Measurements from ENCODE around the gene RBM19.

RBM19 gene

GRCh38 chr12:113880988-113881962 lies 84.8 kb downstream of the RBM19 start:
- no peak for DNase-seq (ENCODE audit: low read depth)

- DNase-seq (ENCODE audit: low read depth): no peak
These were observed 85.8 kb downstream of the RBM19 start for GRCh38 chr12:113880326-113880725.

GRCh38 chr12:113879658-113880057 lies 86.5 kb downstream of the RBM19 start:
- DNase-seq (ENCODE audit: low read depth): no peak

- DNase-seq (ENCODE audit: low read depth): no peak
These were observed 88.5 kb downstream of the RBM19 start for GRCh38 chr12:113877607-113878006.

DNA sequence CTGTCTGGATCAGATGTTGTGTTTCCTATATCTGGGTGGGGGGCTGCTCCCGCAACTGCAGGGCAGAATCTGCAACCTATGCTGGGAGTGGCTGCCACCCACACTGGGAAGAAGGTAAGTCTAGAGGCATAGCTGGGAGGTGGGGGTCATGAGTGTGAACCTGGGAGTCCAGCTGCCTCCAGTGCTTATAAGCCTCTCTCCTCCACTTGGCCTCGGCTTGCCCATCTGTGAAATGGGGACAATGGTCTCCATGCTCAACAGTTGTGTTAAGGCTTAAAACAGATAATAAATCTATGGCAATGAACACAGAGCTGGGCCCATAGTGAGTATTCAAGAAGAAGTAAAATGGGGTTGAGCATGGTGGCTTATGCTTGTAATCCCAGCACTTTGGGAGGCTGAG lies 90.0 kb downstream of the RBM19 start:
- no peak for DNase-seq (ENCODE audit: low read depth)

DNA sequence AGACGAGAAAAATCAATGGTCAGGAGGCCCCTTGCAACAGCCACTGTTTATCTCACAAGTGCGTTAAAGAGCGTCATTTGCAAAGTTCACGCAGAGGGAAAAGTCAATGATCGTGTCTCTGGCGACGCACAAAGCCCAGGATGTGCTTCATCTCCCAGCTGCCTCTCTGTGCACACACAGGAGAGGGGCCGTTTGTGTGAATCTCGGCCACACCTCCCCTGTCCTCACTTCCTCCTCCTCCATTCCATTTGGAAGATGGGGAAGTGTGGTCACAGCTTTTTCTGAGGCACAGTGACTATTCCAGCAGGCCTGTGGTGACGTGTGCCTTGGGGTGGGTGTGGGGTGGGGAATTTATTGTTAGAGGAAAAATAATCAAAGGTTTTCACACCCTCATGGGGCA lies 90.4 kb downstream of the RBM19 start:
- no peak for DNase-seq (ENCODE audit: low read depth)

DNA sequence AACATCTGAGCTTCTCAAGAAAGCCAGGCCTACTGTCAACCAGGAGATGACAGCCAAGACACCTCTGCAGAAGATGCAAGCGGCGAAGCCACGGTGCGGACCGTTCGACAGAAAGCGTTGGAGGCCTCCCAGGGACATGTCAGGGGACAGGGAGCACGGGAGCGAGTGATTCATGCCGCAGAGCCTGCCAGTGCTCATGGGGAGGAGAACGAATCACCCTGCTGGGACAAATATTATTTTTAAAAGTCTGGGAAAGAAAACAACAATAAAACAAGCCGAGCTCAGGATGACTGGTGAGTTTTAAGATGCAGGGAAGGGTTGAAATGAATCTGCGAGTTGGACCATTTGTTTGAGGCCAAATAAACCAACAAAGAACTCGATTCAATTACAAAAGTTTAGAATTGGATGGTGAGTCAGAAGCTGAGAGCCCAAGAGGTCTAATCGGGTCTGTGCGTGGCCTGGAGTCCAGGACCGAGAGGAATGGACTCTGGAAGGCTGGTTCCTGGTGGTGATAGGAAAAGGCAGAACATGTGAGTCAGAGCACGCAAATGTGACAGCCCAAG lies 91.0 kb downstream of the RBM19 start:
- DNase-seq (ENCODE audit: low read depth): no peak

- DNase-seq (ENCODE audit: low read depth): no peak
These were observed 91.8 kb downstream of the RBM19 start for GRCh38 chr12:113874326-113874725.

DNA sequence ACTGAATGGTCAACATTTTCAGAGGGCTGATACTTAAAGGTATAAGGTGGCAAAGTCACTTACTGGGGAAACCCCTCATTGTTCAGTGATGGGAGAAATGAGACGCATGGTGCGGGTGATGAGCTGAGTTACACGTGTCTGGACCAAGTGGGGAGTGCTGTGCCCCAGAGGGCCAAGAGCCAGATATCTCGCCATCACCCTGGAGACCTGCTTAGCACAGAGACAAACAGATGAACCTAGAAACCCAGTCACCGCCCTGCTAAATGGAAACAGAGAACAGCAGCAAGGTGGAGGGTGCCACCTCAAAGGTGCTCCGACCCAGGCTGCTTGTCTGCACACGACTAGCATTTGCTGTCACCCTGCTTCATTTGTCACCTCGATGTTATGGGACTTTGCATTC lies 92.4 kb downstream of the RBM19 start:
- no peak for DNase-seq (ENCODE audit: low read depth)

GRCh38 chr12:113870890-113871289 lies 95.2 kb downstream of the RBM19 start:
- DNase-seq (ENCODE audit: low read depth): no peak

- no peak for DNase-seq (ENCODE audit: low read depth)
These were observed 96.1 kb downstream of the RBM19 start for GRCh38 chr12:113870035-113870434.

GRCh38 chr12:113868365-113868764 lies 97.8 kb downstream of the RBM19 start:
- no peak for DNase-seq (ENCODE audit: low read depth)

DNA sequence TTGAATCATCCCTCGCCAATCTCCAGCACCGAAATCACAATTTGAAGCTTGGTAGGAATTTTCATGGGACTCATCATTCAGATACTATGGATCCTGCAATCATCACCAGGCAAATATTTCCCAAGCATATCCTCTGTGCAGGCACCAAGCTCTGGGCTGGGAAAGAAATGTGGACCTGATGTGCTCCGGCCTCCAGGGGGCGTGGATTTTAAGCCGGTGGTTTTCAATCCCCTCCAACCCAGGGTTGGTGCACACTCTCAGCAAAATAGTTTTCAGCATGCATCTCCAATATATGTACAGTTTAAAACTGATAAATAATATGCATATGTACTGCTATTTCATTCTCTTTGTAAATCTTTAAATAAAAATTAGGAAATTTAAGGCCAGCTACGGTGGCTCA lies 98.9 kb downstream of the RBM19 start:
- DNase-seq (ENCODE audit: low read depth): no peak

DNA sequence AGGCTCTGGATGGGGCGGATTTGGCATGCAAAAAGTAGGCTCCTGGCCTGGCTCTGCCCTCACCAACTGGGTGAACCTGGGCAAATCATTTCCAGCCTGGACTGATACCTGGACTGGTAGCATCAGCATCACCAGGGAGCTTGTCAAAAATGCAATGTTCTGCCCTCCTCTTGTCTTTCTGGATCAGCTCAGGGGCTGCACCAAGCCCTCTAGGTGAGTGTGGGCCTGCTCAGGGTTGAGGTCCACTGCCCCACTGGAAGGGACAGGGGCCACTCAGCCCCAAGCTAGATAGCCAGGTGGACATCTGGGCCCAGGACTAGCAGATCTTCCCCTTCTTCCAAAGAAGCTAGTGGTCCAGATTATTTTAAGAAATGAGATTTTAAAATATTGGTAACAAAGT lies 99.6 kb downstream of the RBM19 start:
- no peak for DNase-seq (ENCODE audit: low read depth)

GRCh38 chr12:113863455-113863845 lies 102.7 kb downstream of the RBM19 start:
- no peak for DNase-seq (ENCODE audit: low read depth)

DNA sequence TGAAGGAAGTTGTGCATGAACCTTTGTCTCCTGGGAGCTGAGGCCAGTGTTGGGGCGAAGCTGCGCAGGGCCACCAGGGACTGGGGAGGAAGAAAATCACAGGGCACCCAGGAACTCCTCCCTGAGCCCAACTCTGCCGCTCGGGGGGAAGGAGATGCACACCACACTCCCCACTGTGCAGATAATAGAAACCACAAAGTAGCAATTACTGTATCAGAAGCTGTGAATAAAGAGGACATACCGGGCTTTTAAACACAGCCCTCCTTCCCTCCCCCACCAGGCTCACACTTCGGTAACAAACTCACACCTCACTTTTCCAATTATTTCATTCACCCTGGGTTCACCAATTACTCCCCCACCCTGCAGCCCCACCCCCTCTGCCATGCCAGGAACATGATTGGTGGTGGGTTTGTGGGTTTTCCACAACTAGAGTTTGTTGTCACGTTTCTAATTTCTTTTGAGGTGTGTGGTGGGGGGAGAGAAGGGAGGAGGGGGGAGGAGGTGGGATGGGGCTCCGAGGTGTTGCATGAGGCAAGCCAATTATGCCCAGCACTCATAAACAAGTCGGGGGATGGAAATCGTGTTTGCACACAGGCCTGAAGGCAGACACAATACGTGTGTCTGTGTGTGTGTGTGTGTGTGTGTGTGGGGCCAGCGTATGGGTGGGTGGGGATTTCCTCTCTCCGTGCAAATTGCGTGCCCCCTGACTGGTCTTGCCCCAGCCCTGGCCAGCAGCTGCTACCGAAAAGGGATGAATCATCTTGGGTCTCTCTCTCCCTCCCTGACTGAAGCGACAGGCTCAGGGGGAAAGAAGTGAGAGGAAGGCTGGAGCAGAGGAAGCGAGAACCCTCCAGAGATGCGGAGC lies 103.3 kb downstream of the RBM19 start:
- no peak for DNase-seq (ENCODE audit: low read depth)

- DNase-seq (ENCODE audit: low read depth): no peak
These were observed 104.3 kb downstream of the RBM19 start for GRCh38 chr12:113861708-113862312.

GRCh38 chr12:113860950-113861349 lies 105.2 kb downstream of the RBM19 start:
- DNase-seq (ENCODE audit: low read depth): no peak

DNA sequence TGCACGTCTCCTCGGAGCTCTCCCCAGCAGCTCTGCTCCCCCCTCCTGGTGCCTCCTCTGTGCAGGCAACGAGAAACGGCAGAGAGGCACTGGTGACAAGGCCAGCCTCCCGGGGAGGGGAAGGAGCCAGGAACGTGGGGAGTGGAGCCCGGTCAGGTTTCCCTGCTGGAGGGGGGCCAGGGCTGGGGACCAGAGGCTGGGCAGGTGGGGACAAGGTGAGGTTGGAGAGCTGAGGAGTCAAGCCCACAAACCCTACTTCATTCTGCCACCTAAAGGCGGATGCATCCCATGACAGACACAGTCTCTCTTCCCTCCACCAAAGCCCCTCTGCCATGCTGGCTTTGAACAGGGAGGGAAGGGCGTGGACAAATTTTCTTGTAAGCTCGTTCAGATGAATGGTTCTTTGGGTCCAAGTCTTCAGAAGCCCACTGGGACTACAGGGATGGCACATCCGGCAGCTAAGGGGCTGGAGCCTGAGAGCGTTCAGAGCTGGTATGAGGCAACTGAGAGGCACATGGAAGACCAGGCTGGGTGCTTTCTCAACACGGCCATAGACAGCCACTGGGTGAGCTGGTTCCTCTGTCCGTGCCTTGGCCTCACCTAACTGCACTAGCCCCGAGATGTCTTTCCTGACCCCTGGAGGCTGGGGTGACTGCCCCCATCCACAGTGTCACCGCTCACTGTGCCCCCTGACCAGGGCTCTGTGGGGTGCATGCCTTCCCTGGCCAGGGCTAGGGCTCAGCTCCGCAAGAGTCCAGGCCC lies 105.9 kb downstream of the RBM19 start:
- no peak for DNase-seq (ENCODE audit: low read depth)

GRCh38 chr12:113858841-113859386 lies 107.2 kb downstream of the RBM19 start:
- DNase-seq (ENCODE audit: low read depth): no peak

- DNase-seq (ENCODE audit: low read depth): no peak
These were observed 108.8 kb downstream of the RBM19 start for GRCh38 chr12:113857371-113857770.
